ENCODE measurements around the gene AHDC1. TPM values are rescaled to one million over a fixed set of nuclear protein-coding genes. Genes with fewer than 3 reads are reported as not detected.

AHDC1 gene
- total RNA-seq, 2 donors from 2014 or later: 37.6 to 39.1 TPM

GRCh38 chr1:27528818-27529703, 74.9 kb downstream of the AHDC1 start:
- ATAC-seq (peak; percentile 29 to 45), DNase-seq (peak; percentile 84)
- intact Hi-C loops (cut with DNase I): no loop called here

DNA sequence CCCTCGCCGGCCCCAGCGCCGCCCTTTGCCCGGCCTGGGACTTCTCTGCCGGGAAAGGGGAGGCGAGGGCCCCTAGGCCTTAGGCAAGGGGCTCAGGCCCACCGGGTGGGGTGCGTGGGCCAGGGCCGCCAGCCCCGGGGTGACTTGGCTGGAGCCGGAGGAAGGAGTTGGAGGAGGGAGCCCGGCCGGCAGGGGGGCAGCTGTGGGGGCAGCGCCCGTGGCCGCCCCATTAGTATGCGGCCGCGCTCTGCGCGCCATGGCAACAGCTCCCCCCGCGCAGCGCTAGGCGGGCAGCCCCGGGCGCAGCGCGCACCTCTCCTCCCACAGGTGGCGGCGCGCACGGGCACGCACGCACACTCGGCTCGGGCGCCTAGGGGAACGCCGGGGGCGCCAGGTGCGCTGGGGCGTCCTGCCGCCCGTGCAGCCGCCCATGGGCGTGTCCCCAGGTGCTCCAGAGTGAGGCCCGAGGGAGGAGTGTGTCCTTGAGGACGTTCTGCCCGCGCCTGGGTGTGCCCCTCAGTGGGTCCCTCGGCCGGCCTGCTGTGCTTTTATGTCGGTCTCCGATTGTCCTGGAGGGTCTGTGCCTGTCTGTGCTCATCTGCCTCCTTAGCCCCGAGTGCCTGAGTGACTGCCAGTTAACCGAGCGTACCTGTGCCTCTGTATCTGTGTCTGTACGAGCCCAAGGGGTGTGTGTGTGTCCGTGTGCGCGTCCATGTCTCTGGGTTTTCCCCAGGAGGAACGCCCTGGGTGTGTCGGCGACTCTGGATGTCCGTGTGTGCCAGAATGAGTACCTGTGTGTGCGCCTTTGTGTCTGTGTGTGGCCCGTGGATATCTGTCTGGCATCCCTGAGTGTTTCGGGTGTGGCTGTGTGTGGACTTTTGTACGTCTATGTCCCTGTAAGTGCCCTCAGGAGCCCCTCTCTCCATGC, 75.8 kb downstream of the AHDC1 start:
- ATAC-seq (peak; percentile 52 to 63), DNase-seq (peak; percentile 35)
- intact Hi-C loops (cut with DNase I): no loop called here

DNA sequence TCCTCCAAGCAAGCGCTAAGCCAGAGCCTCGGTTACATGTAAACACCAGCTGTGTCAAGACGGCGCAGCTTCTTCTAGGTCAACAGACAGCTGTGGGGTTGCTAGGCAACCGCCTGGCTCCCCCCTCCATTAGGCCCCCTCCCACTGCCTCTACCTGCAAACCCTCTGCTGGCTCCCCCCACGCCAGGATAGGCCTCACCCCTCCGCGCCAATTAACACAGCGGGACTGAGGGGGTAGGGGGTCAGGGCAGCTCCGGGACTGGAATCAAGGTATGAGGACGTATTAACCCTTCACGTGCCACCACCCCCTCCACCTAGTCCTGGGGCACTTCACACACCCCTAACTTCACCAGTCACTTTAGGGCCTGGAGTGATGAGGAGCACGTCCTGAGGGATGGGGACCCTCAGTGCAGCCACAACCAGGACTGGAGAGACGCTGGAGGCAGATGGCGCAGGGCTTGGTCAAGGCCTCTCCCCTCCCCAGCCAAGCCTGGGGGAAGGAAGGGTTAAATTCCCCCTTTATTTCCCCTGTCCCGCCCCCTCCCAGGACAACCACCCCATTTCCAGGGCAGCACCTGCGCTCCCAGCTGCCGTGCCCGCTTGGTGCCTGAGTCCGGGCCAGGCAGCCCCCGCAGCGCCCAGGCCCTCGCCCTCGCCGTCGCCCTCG, 76.6 kb downstream of the AHDC1 start:
- ATAC-seq (peak; percentile 3 to 13), DNase-seq (peak; percentile 53)
- intact Hi-C loops (cut with DNase I): no loop called here

DNA sequence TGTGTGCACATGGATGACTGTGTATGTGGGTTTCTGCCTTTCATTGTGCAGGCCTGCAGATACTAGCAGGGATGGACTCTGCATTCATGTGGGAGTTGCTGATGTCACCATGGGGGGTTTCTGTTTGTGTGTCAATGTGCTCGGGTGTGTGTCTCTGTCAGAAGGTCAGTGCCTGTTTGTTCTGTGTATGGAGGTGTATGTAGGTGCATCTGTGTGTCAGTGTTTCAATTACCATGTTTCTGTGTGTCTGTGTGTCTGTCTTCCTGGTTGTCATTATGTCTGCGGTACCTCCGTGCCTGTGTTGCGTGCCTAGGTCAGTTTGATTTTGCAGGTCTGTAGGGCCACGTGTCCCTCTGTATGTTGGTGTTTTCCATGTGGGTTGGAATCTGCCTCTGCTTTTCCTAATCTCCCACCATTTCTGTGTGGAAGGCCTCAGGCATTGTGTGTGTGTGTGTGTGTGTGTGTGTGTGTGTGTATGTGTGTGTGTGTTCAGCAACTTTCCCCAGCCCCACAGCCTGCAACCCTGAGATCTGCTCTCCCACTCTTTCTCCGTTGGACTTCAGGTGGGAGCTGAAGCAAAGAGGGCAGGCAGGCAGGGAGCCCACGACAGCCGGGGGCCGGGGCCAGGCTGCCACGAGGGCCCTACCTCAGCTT, 77.2 kb downstream of the AHDC1 start:
- no peak for ATAC-seq
- intact Hi-C loops (cut with DNase I): no loop called here

GRCh38 chr1:27525296-27526272, 78.4 kb downstream of the AHDC1 start:
- DNase-seq (peak; percentile 83), ATAC-seq (peak; percentile 54 to 62)
- intact Hi-C loops (cut with DNase I): no loop called here

More for the DNA sequence above, 77.2 kb downstream of the AHDC1 start:
- no peak for DNase-seq

- ATAC-seq (no peak), DNase-seq (no peak)
- intact Hi-C loops (cut with DNase I): no loop called here
Observed at GRCh38 chr1:27523337-27524020, 80.5 kb downstream of the AHDC1 start.

- intact Hi-C loops (cut with DNase I): no loop called here
- DNase-seq: no peak
- ATAC-seq: no peak
Observed at GRCh38 chr1:27522432-27523336, 81.3 kb downstream of the AHDC1 start.

DNA sequence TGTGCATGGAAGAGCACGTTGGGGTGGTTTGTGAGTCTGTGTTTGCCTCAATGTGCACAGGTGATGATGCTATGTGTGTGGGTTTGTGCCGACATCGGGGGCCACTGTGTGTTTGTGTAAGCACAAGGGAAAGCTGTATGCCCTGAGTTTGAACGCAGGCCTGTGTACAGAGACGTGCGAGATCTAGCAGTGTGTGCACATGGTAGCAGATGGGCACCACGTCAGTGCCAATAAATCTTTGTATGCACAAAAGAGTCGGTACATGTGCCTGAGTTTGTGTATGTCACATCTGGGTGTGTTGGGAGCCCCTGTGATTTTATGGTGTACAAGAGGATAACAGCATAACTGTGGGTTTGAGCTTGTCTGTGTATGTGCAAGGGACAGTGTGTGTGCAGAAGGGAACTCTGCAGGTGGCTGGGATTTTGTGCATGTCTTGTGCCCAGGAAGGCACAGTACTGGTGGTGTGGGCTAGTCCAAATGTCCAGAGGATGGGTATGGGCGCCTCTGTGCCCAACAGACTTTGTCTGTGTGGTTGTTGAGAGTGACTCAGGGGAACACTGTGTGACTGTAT, 82.0 kb downstream of the AHDC1 start:
- ATAC-seq: no peak
- DNase-seq: no peak
- intact Hi-C loops (cut with DNase I): no loop called here

DNA sequence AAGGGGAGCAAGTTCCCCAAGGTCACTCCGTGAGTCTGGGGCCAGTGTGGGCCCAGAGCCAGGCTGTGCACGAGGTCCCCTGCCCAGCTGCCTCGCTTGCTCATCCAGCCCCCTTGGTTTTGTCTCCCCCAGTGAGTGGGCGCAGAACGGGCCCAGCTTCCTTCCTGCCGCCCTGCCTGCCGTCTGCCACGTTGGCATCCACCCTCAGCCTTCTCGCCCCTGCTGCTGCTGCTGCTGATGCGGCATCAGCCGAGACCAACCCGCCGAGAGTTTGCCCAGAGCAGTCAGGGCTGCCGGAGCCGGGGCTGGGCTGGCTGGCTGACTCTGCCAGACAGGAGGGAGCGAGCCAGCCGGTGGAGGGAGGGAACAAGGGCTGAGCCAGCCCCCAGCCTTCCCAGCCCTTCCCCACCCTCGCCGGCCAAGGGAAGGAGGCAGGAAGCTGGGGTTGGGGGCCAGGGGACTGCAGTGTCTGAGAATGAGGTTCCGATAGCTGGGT, 82.6 kb downstream of the AHDC1 start:
- intact Hi-C loops (cut with DNase I): no loop called here
- ATAC-seq (peak; percentile 20 to 35), DNase-seq (peak; percentile 48)

DNA sequence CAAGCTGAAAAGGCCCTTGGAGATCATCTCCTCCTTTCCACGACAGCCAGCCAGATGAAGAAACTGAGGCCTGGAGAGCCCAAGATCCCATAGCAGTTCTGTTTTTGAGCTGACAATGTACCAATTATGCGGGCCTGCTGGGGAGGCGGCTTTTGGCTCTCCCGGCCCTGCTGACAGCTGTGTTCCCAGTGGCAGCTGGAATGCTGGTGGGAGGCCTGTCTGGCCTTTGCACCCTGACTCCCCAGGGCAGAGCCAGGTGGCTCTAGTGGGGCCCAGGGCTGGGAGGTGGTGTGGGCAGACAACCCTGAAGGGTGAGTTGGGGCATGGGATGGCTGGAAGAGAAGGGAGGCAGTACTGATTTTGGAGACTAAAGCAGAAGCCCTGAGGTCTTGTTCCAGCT, 83.3 kb downstream of the AHDC1 start:
- intact Hi-C loops (cut with DNase I): no loop called here
- ATAC-seq: no peak
- no peak for DNase-seq

- DNase-seq (peak; percentile 67), ATAC-seq (peak; percentile 39 to 70)
- intact Hi-C loops (cut with DNase I): no loop called here
Observed at GRCh38 chr1:27519331-27520258, 84.3 kb downstream of the AHDC1 start.

GRCh38 chr1:27518808-27519207, 85.1 kb downstream of the AHDC1 start:
- DNase-seq (no peak), ATAC-seq (no peak)
- intact Hi-C loops (cut with DNase I): no loop called here

DNA sequence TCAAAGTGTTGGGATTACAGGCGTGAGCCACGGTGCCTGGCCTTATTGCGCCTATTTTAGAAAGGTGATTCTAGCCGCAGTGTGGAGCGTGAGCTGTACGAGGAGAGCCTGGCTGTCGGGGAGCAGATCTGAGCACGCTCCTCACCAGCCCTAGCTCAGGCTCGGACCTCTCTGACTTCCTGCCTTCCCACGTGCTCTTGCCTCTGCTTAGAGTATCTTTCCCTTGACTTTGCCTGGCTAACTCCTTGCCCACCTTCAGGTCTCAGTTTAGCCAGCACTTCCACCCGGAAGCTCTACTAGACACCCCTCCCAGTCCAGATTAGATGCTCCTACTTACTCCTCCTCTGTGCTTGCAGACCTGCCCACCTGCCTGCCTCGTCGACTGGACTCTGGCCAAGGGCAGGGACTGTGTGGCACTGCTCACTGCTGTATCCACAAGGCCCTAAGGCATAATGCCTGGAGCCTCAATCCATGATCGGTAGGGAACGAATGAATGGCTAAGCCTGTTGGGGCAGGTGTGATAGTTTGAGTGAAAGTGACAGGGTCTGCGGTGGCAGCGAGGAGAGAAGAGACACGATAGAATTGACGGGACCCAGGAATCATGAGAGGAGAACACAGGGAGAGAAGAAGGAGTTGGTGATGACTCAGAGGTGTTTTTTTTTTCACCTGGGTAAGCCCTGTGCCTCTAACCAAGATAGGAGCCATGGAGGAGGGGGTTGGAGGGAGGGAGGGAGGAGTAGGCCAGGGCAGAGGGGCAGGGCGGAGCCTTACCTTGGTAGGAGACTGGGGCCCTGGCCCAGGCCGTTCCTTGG, 85.8 kb downstream of the AHDC1 start:
- DNase-seq: no peak
- intact Hi-C loops (cut with DNase I): no loop called here
- peak in 1 of 2 donors; percentile 32 for ATAC-seq

- intact Hi-C loops (cut with DNase I): no loop called here
- DNase-seq (no peak), ATAC-seq (no peak)
Observed at GRCh38 chr1:27517301-27517700, 86.6 kb downstream of the AHDC1 start.

All from left cardiac atrium (tissue), 4 donors.